A172 (cell line): Measurements from ENCODE around the gene PGAM1. TPM values are rescaled to one million over a fixed set of nuclear protein-coding genes. Genes with fewer than 3 reads are reported as not detected.
A peak's percentile ranks its signal among the peaks of the same experiment; 100 is the strongest.
"Not testable (repeated sequence)": the region's sequence is repeated elsewhere in the genome, so short reads cannot be mapped to it uniquely, and the experiment has no call there.

Experiments used
- DNase-seq: peaks from one replicate; pipeline ENCODE4 v3.0.0-alpha.2; 2015; ENCODE audit warnings: low spot score
- total RNA-seq: library from RNA; depleted of rRNA; stranded (reverse); fragments of >200 nt; shearing (Covaris generic); gene quantifications from 2 replicates; pipeline ENCODE4 v1.2.3, GENCODE V29; 2014; rRNA removed

Gene PGAM1
- total RNA-seq, 1 experiment from 2014 or later = 967 TPM

DNA sequence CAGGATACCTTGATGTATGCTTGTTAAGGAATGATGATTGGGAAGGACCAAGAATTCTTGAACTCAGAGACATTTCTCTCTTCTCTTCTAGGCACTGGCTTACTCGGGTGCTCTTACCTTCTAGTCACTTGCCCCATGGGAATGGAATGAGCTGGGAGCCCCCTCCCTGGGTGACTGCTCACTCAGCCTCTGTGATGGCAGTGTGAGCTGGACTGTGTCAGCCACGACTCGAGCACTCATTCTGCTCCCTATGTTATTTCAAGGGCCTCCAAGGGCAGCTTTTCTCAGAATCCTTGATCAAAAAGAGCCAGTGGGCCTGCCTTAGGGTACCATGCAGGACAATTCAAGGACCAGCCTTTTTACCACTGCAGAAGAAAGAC lies 30.7 kb downstream of the PGAM1 start:
- DNase-seq = no peak

DNA sequence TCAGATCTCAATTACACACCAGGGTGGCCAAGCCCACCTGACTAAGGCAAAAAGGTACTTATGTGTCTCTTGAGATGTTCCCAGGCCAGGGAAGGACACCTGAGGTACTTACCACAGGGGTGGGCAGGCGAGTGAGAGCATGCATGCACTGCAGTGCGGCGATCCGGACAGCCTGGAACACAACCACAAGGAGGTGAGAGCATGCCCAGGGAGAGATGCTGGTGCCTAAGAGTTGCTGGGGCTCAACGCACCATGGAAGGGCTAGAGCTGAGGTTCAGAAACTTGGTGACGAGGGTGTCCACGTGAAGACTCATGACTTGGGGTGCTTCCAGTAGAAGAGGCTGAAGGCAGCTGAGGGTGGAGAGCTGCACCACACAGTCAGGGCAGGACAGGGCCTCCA lies 33.1 kb downstream of the PGAM1 start:
- DNase-seq = no peak

GRCh38 chr10:97459933-97460332 lies 33.9 kb downstream of the PGAM1 start:
- DNase-seq = no peak

- no peak for DNase-seq
Observed at GRCh38 chr10:97462309-97462708, 36.3 kb downstream of the PGAM1 start.

DNA sequence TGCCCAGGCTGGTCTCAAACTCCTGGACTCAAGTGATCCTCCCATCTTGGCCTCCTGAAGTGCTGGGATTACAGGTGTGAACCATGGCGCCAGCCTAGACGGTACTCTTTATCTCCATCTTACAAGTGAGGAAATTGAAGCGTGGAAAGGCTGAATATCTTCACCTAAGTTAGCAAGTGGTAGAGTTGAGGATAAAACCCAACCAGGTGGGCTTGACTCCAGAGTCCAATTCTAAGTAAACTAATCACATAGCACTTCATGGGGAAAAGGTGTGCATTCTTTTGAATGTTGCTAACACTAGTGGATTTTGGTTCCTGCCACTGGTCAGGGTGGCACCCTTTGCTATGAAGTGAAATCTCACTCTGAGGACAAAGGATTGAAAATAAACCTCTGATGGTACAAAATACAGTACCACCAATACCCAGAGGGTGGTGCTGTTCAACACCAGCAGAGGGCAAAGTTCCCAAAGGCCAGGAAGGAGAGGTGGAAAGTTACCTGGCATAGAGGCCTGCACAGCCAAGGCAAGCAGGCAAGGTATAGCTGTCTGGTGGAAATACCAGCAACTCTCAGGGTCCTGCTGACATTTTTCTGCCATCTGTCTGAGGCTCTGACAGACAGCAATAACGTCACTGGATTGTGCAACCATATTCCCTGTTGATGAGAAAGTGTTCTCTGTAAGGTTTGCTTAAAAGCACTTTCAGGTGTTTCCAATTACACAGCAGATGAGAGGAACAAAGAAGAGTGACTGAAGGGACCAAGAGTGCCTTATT lies 37.6 kb downstream of the PGAM1 start:
- peak; percentile 47 for DNase-seq

- DNase-seq = no peak
Observed at GRCh38 chr10:97464226-97464625, 38.2 kb downstream of the PGAM1 start.

DNA sequence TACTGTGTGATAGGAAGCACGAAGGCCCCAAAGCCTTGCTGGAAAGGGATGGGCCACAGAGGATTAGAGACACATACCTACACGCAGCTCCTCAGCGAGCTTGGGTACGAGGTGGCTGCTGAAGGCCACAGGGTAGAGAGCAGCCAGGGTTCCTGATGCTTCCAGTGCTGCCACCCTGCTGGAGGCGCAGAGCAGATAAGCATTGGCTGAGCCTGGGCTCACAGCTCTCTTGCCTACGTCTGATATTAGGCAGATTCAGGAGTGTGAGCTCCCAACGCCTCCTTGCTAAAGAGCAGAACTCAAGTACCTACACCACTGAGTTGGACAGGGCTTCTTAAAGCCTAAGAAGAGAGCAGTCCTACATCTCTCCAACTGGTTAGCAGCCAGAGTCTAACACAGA lies 40.0 kb downstream of the PGAM1 start:
- no peak for DNase-seq

DNA sequence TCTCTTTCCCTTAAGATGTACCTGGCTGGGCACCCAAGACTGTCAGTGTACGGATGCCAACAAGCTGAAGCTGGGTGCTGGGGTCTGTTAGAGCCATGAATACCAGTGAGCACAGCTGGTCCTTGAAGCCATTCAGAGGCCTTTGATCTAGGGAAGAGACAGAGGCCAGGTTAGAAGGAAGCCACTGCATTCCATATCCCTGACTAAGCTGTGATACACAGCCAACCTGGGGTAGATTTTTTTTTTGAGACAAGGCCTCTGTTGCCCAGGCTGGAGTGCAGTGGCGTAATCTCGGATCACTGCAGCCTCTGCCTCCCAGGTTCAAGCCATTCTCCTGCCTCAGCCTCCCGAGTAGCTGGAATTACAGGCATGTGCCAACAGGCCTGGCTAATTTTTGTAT lies 40.8 kb downstream of the PGAM1 start:
- peak; percentile 58 for DNase-seq

- DNase-seq = no peak
Observed at GRCh38 chr10:97468162-97468561, 42.2 kb downstream of the PGAM1 start.

DNA sequence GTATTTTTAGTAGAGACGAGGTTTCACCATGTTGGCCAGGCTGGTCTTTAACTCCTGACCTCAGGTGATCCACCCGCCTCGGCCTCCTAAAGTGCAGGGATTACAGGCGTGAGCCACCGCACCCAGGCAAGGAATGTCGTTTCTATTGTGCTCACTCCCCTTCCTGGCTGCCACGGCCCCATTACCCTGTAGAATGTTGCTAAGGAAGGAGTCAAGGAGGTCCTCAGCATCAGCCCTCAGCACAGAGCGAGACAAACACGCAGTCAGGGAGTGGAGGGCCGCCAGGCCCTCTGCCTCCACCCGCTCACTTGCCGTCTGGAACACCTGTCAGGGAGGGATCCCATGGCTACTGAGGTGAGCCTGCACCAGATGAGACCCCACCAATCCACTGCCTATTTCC lies 42.8 kb downstream of the PGAM1 start:
- not testable (repeated sequence) for DNase-seq

DNA sequence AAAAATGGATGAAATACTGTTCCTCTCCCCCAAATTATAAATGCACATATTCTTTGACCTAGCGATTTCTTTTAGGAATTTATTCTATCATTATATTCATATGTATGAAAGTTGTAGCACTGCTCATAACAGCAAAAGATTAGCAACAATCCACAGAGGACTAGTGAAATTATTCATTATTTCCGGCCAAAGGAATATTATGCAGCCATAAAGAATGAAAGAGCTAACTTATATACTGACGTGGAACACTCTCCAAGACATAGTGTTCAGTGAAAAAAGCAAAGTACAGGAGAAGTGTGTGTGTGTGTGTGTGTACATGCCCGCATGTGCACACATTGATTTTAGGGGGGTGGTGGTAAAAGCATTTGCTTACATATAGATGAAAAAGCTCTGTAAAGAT lies 48.9 kb downstream of the PGAM1 start:
- DNase-seq = no peak

DNA sequence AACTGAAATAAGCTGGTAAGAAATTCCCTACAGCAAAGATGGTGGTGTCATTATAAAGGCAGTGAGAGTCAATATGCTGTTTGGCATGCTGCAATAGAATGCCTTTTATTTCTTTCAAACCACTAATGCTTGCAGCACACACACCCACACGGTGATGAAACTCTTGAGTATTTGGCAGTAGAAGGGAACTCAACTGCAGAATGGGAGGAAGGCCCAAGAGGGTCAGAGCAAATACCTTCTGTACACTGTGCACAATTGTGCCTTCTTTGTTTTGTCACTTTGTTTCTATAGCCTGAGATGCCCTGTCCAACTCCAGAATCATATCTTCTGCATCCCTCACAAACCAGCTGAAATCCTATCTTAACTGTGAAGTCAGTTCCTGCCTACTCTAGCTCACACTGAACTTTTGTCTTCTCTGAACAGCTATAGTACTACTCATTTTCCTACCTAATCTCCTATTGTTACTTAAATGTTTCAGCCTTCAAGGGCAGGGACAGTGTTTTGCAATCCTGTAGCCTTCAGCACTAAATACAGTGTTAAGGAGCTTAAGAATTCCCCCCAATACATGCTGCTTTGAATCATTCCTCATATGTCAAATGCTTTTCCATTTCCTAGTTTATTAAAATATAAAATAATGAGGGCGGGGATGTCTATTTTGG lies 50.1 kb downstream of the PGAM1 start:
- no peak for DNase-seq

GRCh38 chr10:97479410-97479809 lies 53.4 kb downstream of the PGAM1 start:
- DNase-seq = not testable (repeated sequence)

GRCh38 chr10:97479939-97480338 lies 53.9 kb downstream of the PGAM1 start:
- no peak for DNase-seq

DNA sequence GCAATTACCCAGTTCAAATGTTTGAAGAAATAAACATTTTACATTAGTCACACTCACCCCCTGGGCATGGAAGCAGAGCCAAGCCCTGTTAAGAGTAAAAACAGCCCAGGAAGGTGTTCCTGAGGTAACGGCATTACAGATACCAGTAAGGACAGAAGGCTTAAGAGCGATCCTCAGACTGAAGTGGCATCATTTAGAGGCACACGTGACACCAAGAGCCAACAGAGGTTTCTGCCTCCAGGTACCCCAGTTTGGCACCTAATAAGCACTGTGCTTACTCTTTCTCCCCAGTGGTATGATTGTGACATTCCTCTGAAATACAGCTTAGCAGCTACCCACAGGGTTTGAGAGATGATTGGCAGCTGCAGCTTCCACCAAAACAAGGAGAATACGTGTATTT lies 55.1 kb downstream of the PGAM1 start:
- no peak for DNase-seq

DNA sequence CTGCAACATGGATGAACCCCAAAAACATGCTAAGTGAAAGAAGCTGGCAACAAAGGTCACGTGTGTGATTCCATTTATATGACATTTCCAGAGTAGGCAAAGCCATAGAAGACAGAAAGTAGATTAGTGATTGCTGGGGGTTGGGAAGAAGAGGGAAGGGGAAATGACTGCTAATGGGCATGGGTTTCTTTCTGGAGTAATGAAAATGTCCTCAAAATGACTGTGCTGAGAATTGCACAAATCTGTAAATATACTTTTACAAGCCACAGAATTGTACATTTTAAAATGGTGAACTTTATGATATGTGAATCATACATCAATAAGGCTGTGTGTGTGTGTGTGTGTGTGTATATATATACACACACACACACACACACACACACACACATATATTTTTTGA lies 56.4 kb downstream of the PGAM1 start:
- no peak for DNase-seq

Other genes with a start within 250 kb of the PGAM1 start
- not detected in 2 replicates for gene SLIT1, start 240.2 kb upstream of the PGAM1 start, total RNA-seq
- 15.2 and 16.1 TPM in 2 replicates for gene ARHGAP19, start 133.6 kb upstream of the PGAM1 start, total RNA-seq
- gene FRAT1, start 106.9 kb upstream of the PGAM1 start, total RNA-seq = 1.8 and 2.3 TPM in 2 replicates
- gene FRAT2, start 91.5 kb upstream of the PGAM1 start, total RNA-seq = 4.0 and 4.2 TPM in 2 replicates
- gene RRP12, start 24.9 kb upstream of the PGAM1 start, total RNA-seq = 47.9 and 52.8 TPM in 2 replicates
- 101 and 116 TPM in 2 replicates for gene EXOSC1, start 19.8 kb downstream of the PGAM1 start, total RNA-seq
- 85.5 and 108 TPM in 2 replicates for gene ZDHHC16, start 20.0 kb downstream of the PGAM1 start, total RNA-seq
- gene MMS19, start 72.2 kb downstream of the PGAM1 start, total RNA-seq = 90.4 and 105 TPM in 2 replicates
- gene UBTD1, start 72.7 kb downstream of the PGAM1 start, total RNA-seq = 37.6 and 53.8 TPM in 2 replicates
- 2.0 and 6.7 TPM in 2 replicates for gene ANKRD2, start 146.6 kb downstream of the PGAM1 start, total RNA-seq
- gene HOGA1, start 158.2 kb downstream of the PGAM1 start, total RNA-seq = 6.3 and 7.7 TPM in 2 replicates
- gene C10orf62, start 163.5 kb downstream of the PGAM1 start, total RNA-seq = 0.38 TPM in 1 of 2 replicates, not detected in the other
- gene MORN4, start 207.3 kb downstream of the PGAM1 start, total RNA-seq = 6.2 and 10.0 TPM in 2 replicates
- gene PI4K2A, start 214.5 kb downstream of the PGAM1 start, total RNA-seq = 31.7 and 32.1 TPM in 2 replicates